HG03025 (cell line): ENCODE measurements around the gene AMPH.

Experiments used
- ATAC-seq: cut with Tn5 transposase; IDR thresholded peaks from one replicate; pipeline ENCODE4 v1.9.1; 2021; ENCODE audit warnings: mild to moderate bottlenecking, moderate library complexity; ENCODE audit not compliant: unreplicated experiment, low FRiP score

AMPH gene

GRCh38 chr7:38548605-38549004 lies 82.6 kb downstream of the AMPH start:
- no peak for ATAC-seq

GRCh38 chr7:38546763-38547162 lies 84.4 kb downstream of the AMPH start:
- ATAC-seq, result no peak

GRCh38 chr7:38545977-38546376 lies 85.2 kb downstream of the AMPH start:
- ATAC-seq, result no peak

- no peak for ATAC-seq
These were observed 89.0 kb downstream of the AMPH start for GRCh38 chr7:38542156-38542555.

- ATAC-seq, result no peak
These were observed 89.7 kb downstream of the AMPH start for GRCh38 chr7:38541440-38541839.

- no peak for ATAC-seq
These were observed 91.6 kb downstream of the AMPH start for GRCh38 chr7:38539477-38540081.

- no peak for ATAC-seq
These were observed 96.1 kb downstream of the AMPH start for GRCh38 chr7:38535073-38535472.

GRCh38 chr7:38525857-38526256 lies 105.3 kb downstream of the AMPH start:
- no peak for ATAC-seq

- no peak for ATAC-seq
These were observed 106.4 kb downstream of the AMPH start for GRCh38 chr7:38524786-38525185.

- ATAC-seq, result no peak
These were observed 110.4 kb downstream of the AMPH start for GRCh38 chr7:38520741-38521140.

- no peak for ATAC-seq
These were observed 112.6 kb downstream of the AMPH start for GRCh38 chr7:38518541-38518940.

GRCh38 chr7:38512704-38513103 lies 118.5 kb downstream of the AMPH start:
- no peak for ATAC-seq

GRCh38 chr7:38512291-38512690 lies 118.9 kb downstream of the AMPH start:
- no peak for ATAC-seq

- ATAC-seq, result no peak
These were observed 123.8 kb downstream of the AMPH start for GRCh38 chr7:38507384-38507783.

- no peak for ATAC-seq
These were observed 124.4 kb downstream of the AMPH start for GRCh38 chr7:38506756-38507155.

GRCh38 chr7:38506004-38506403 lies 125.2 kb downstream of the AMPH start:
- ATAC-seq, result no peak

GRCh38 chr7:38504684-38505083 lies 126.5 kb downstream of the AMPH start:
- no peak for ATAC-seq

- no peak for ATAC-seq
These were observed 128.3 kb downstream of the AMPH start for GRCh38 chr7:38502848-38503247.

GRCh38 chr7:38502289-38502688 lies 128.9 kb downstream of the AMPH start:
- no peak for ATAC-seq

- no peak for ATAC-seq
These were observed 139.2 kb downstream of the AMPH start for GRCh38 chr7:38492010-38492409.

- ATAC-seq, result no peak
These were observed 148.7 kb downstream of the AMPH start for GRCh38 chr7:38482521-38482920.

- ATAC-seq, result no peak
These were observed 149.8 kb downstream of the AMPH start for GRCh38 chr7:38481401-38481800.

GRCh38 chr7:38478404-38478803 lies 152.8 kb downstream of the AMPH start:
- ATAC-seq, result no peak
